ENCODE results near the gene MRGPRX3.
A peak's percentile ranks its signal among the peaks of the same experiment; 100 is the strongest.
"Not testable (repeated sequence)": the region's sequence is repeated elsewhere in the genome, so short reads cannot be mapped to it uniquely, and the experiment has no call there.

The MRGPRX3 gene

DNA sequence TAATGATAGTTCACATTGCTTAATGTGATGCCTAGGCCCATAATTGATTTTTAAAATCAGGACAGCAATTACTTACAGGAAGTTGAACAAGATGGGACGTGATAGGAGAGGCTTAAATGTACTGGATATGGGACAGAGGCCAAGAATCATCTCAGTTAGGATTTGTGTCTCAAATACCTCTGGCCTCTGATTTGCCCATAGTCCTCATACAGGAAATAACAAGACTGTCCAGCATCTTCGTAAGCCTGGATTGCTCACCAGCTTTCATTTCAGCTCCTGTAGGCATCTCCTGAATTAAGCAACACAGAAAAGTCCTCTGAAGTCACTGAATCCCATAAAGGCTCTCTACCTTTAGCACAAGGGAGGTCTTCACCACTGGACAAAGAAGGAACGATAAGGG, at the start of gene MRGPRX3:
Gene MRGPRX3 (plus strand): TSS at position 231 of the 400 bp plus-strand sequence. CDS start 4,632 bp downstream, outside the sequence.
- peaks cover 24% of the 10 kb centered on the region for H3K27me3 Mint-ChIP-seq
- no peak within 1 kb of the TSS for H3K27ac Mint-ChIP-seq
- no peak within 1 kb of the TSS for H3K4me3 Mint-ChIP-seq
- no peaks in the 10 kb centered on the region for H3K4me1 Mint-ChIP-seq
- no peak for DNase-seq
- no peaks in the 10 kb centered on the region for H3K9me3 Mint-ChIP-seq
- ATAC-seq, result no peak
- no peaks in the 10 kb centered on the region for H3K36me3 Mint-ChIP-seq (ENCODE audit: low read depth)

- H3K9me3 Mint-ChIP-seq, result no peaks in the 10 kb centered on the region
- no peaks in the 10 kb centered on the region for H3K4me1 Mint-ChIP-seq
- no peak overlapping the region for H3K4me3 Mint-ChIP-seq
- DNase-seq (no peak), ATAC-seq (no peak)
- no peaks in the 10 kb centered on the region for H3K27me3 Mint-ChIP-seq
- peaks cover 49% of the 10 kb centered on the region for H3K36me3 Mint-ChIP-seq (ENCODE audit: low read depth)
- no peak overlapping the region for H3K27ac Mint-ChIP-seq
Measured at GRCh38 chr11:18088366-18088765, 44.0 kb upstream of the MRGPRX3 start.

- no peak for ATAC-seq
- DNase-seq, result no peak
- H3K4me1 Mint-ChIP-seq, result peaks cover 4% of the 10 kb centered on the region
- H3K27me3 Mint-ChIP-seq, result no peaks in the 10 kb centered on the region
- no peak overlapping the region for H3K27ac Mint-ChIP-seq
- no peaks in the 10 kb centered on the region for H3K9me3 Mint-ChIP-seq
- peaks cover 50% of the 10 kb centered on the region for H3K36me3 Mint-ChIP-seq (ENCODE audit: low read depth)
- H3K4me3 Mint-ChIP-seq, result no peak overlapping the region
Measured at GRCh38 chr11:18088966-18089365, 43.4 kb upstream of the MRGPRX3 start.

DNA sequence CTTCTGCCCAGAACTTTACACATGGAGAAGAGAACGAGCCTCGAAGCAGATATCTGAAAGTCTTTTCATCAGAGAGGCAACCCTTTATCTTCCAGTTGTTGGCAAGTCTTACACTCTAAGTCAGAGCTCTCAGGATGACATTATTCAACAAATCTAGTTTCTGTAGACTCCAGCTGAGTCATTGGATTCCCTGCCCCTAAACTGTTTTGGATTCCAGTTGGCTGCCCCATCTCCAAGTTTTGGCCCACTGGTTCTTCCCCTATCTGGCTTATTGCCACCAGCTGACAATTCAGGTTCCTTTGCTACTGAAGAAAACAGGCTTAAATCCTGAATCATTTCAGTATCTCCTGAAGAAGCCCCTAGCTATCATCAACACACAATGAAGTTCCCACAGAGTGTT, 40.6 kb upstream of the MRGPRX3 start:
- ATAC-seq, result no peak
- Mint-ChIP-seq H3K27me3 (no peaks in the 10 kb centered on the region), H3K27ac (no peak overlapping the region)

DNA sequence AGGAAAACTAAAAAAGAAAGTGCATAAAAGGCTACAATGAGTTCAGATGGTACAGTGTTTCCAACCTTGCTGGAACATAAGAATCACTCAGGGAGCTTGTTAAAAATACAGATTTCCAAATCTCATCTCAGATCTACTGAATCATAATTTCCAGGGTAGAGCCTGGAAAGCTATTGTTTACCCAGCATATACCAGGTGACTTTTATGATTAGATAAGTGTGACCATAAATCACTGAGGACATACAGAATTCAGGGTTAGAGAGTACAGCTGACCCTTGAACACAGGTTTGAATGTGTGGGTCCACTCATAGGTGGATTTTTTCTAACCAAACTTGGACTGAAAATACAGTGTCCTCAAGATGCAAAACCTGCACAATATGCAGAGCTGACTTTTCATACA, 38.4 kb upstream of the MRGPRX3 start:
- Mint-ChIP-seq H3K4me1 (peaks cover 8% of the 10 kb centered on the region), H3K36me3 (ENCODE audit: low read depth) (peaks cover 39% of the 10 kb centered on the region), H3K27ac (peak overlapping the region; percentile 21), H3K9me3 (no peaks in the 10 kb centered on the region), H3K27me3 (no peaks in the 10 kb centered on the region), H3K4me3 (no peak overlapping the region)
- no peak for DNase-seq
- no peak for ATAC-seq

More for the DNA sequence above, 40.6 kb upstream of the MRGPRX3 start:
- H3K9me3 Mint-ChIP-seq, result no peaks in the 10 kb centered on the region
- H3K36me3 Mint-ChIP-seq (ENCODE audit: low read depth), result peaks cover 54% of the 10 kb centered on the region
- DNase-seq, result no peak
- H3K4me1 Mint-ChIP-seq, result peaks cover 8% of the 10 kb centered on the region
- H3K4me3 Mint-ChIP-seq, result no peak overlapping the region

DNA sequence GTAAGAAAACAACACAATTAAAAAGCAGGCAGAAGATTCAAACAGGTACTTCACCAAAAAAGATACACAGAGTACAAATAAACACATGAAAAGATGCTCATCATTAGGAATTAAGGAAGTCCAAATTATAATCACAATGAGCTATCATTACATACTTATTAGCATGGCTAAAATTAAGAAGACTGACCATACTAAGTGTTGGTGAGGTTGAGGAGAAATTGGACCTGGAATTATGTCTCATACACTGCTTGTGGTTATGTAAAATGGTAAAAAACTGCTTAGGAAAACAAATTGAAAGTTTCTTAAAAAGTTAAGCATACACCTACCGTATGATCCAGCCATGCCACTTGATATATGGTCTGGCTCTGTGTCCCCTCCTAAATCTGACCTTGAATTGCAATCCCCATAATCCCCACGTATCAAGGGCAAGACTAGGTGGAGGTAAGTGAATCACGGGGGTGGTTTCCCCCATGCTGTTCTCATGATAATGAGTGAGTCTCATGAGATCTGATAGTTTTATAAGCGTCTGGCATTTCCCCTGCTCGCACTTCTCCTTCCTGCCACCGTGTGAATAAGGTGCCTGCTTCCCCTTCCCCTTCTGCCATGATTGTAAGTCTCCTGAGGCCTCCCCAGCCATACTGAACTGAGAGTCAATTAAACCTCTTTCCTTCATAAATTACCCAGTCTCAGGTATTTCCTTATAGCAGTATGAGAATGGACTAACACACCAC, 31.3 kb upstream of the MRGPRX3 start:
- Mint-ChIP-seq H3K27ac (no peak overlapping the region), H3K36me3 (ENCODE audit: low read depth) (peaks cover 34% of the 10 kb centered on the region), H3K27me3 (no peaks in the 10 kb centered on the region), H3K4me1 (peaks cover 34% of the 10 kb centered on the region), H3K9me3 (no peaks in the 10 kb centered on the region), H3K4me3 (no peak overlapping the region)
- ATAC-seq (no peak), DNase-seq (no peak)

DNA sequence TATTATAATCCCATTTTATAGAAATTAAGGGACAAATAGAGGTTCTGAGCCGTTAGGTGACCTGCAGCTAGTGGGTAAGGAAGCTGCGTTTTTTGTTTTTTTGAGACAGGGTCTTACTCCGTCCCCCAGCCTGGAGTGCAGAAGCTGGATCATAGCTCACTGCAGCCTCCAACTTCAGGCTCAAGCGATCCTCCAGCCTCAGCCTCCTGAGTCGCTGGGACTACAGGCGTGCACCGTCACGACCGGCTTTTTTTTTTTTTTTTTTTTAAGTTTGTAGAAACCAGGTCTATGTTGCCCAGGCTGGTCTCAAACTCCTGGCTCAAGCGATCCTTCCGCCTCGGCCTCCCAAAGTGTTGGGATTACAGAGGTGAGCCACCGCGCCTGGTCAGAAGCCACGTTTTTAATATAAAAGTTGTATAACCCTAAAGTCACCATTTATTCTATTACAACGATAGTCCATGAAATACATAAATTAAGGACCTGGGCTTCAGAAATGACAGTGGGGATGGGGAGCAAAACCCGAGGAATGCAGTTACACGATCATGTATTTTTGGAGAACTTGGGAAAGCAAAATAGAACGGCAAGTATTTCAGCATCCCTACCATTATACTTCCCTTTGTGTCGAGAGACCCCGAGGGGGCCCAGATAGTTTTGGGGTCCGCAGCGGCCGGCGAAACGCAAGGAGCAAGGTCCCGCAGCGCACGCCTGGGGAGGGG, 27.1 kb upstream of the MRGPRX3 start:
- peaks cover 33% of the 10 kb centered on the region for H3K36me3 Mint-ChIP-seq (ENCODE audit: low read depth)
- ATAC-seq (no peak), DNase-seq (no peak)
- H3K27me3 Mint-ChIP-seq, result peaks cover 8% of the 10 kb centered on the region
- peak overlapping the region; percentile 91 for H3K27ac Mint-ChIP-seq
- peak overlapping the region; percentile 93 for H3K4me3 Mint-ChIP-seq
- H3K4me1 Mint-ChIP-seq, result peaks cover 38% of the 10 kb centered on the region
- no peaks in the 10 kb centered on the region for H3K9me3 Mint-ChIP-seq

DNA sequence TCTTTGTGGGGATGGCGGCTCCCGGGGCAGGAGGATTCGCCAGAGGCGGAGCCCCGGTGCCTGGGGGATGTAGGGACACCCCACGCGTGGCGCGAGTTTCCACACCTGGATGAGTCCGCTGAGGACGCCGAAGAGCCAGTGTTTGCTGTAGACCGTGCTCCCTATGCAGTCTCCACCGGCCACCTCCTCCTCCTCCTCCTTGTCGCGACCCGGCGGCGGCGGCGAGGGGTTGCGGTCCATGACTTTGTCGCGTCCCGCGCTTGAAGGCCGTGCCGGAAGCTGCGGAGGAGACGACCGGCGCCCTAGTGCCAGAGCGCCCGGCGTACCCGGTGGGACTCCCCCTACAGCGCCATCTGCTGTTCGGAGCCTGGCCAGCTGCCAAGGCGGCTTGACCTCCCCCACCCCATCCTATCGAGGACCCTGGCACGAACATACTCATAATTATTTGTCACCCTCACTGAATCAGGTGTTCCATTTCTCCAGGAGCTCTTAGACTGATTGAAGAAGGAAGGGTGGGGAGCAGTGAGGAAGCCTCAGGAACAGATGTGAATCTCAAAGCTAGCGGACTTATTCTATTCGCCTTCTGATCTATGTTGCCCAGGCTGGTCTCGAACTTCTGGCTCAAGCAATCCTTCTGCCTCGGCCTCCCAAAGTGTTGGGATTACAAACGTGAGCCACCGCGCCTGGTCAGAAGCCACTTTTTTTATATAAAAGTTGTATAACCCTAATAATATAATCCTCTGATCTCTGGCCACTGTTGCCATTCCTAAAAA, 26.4 kb upstream of the MRGPRX3 start, which contains the start of gene SAAL1:
Gene SAAL1 (minus strand): TSS at position 281 of the 773 bp plus-strand sequence. CDS start 41 bp downstream, at position 240.
- Mint-ChIP-seq H3K4me1 (peaks cover 33% of the 10 kb centered on the region), H3K36me3 (ENCODE audit: low read depth) (peaks cover 29% of the 10 kb centered on the region), H3K27me3 (peaks cover 11% of the 10 kb centered on the region), H3K9me3 (no peaks in the 10 kb centered on the region), H3K27ac (peak within 1 kb of the TSS; percentile 91), H3K4me3 (peak within 1 kb of the TSS; percentile 93)
- ATAC-seq, result peak; percentile 98
- peak; percentile 97 for DNase-seq

DNA sequence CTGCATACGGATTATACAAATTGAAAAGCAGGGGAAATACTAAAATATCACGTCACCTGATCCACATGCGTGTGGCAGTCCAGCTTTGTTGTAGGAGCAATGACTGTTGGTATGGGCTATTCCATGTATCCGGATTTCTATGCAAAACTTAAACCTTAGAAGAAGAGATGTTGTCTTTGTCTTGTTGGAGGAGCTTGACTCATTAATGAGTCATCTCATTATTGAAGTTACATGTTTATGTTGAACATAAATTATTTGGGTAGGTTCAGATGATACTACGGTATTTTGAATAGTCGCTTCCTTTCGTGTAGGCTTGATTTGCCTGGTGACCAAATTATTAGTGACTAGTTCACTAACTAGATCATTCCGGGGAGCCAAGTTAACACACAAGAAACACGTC, 25.7 kb upstream of the MRGPRX3 start:
- DNase-seq, result no peak
- H3K4me1 Mint-ChIP-seq, result peaks cover 26% of the 10 kb centered on the region
- ATAC-seq, result no peak
- no peaks in the 10 kb centered on the region for H3K9me3 Mint-ChIP-seq
- H3K27ac Mint-ChIP-seq, result no peak overlapping the region
- H3K27me3 Mint-ChIP-seq, result peaks cover 11% of the 10 kb centered on the region
- peak overlapping the region; percentile 93 for H3K4me3 Mint-ChIP-seq
- H3K36me3 Mint-ChIP-seq (ENCODE audit: low read depth), result peaks cover 22% of the 10 kb centered on the region

- peaks cover 23% of the 10 kb centered on the region for H3K4me1 Mint-ChIP-seq
- no peak for ATAC-seq
- H3K4me3 Mint-ChIP-seq, result no peak overlapping the region
- H3K27ac Mint-ChIP-seq, result no peak overlapping the region
- peaks cover 11% of the 10 kb centered on the region for H3K27me3 Mint-ChIP-seq
- no peaks in the 10 kb centered on the region for H3K9me3 Mint-ChIP-seq
- no peak for DNase-seq
- peaks cover 8% of the 10 kb centered on the region for H3K36me3 Mint-ChIP-seq (ENCODE audit: low read depth)
Measured at GRCh38 chr11:18108254-18108653, 24.1 kb upstream of the MRGPRX3 start.

- peaks cover 9% of the 10 kb centered on the region for H3K4me1 Mint-ChIP-seq
- H3K4me3 Mint-ChIP-seq, result no peak overlapping the region
- no peak overlapping the region for H3K27ac Mint-ChIP-seq
- no peaks in the 10 kb centered on the region for H3K9me3 Mint-ChIP-seq
- DNase-seq, result no peak
- no peak for ATAC-seq
- H3K36me3 Mint-ChIP-seq (ENCODE audit: low read depth), result no peaks in the 10 kb centered on the region
- peaks cover 30% of the 10 kb centered on the region for H3K27me3 Mint-ChIP-seq
Measured at GRCh38 chr11:18111005-18111404, 21.4 kb upstream of the MRGPRX3 start.

- peak; percentile 65 for DNase-seq
- Mint-ChIP-seq H3K4me3 (no peak overlapping the region), H3K4me1 (no peaks in the 10 kb centered on the region), H3K36me3 (ENCODE audit: low read depth) (no peaks in the 10 kb centered on the region), H3K27me3 (peaks cover 21% of the 10 kb centered on the region), H3K9me3 (no peaks in the 10 kb centered on the region), H3K27ac (no peak overlapping the region)
- peak; percentile 84 for ATAC-seq
Measured at GRCh38 chr11:18115360-18116127, 16.8 kb upstream of the MRGPRX3 start.

- H3K9me3 Mint-ChIP-seq; H3K4me1 Mint-ChIP-seq; DNase-seq; H3K4me3 Mint-ChIP-seq; H3K27ac Mint-ChIP-seq; ATAC-seq; H3K36me3 Mint-ChIP-seq (ENCODE audit: low read depth): not testable (repeated sequence)
- peaks cover 15% of the 10 kb centered on the region for H3K27me3 Mint-ChIP-seq
Measured at GRCh38 chr11:18121331-18121828, 11.0 kb upstream of the MRGPRX3 start.

GRCh38 chr11:18131115-18131514, 1.3 kb upstream of the MRGPRX3 start:
- not testable (repeated sequence) for H3K4me1 Mint-ChIP-seq; DNase-seq; H3K9me3 Mint-ChIP-seq; H3K36me3 Mint-ChIP-seq (ENCODE audit: low read depth); H3K27ac Mint-ChIP-seq; H3K4me3 Mint-ChIP-seq; ATAC-seq
- peaks cover 27% of the 10 kb centered on the region for H3K27me3 Mint-ChIP-seq

Measured in activated naive CD8-positive, alpha-beta T cell treated with anti-CD3 and anti-CD28 coated beads, Interleukin-2, amount 50 U/mL, for 24 hours (primary cell).